ENCODE data around the gene FOXN4. TPM values are rescaled to one million over a fixed set of nuclear protein-coding genes. Genes with fewer than 3 reads are reported as not detected.
A peak's percentile ranks its signal among the peaks of the same experiment; 100 is the strongest.

Gene FOXN4
- total and polyA plus RNA-seq, 2 of the 13 experiments (the other 11 are each of a cell fraction or from before 2014, with no cell fraction given): 0.11 TPM; not detected in 1

DNA sequence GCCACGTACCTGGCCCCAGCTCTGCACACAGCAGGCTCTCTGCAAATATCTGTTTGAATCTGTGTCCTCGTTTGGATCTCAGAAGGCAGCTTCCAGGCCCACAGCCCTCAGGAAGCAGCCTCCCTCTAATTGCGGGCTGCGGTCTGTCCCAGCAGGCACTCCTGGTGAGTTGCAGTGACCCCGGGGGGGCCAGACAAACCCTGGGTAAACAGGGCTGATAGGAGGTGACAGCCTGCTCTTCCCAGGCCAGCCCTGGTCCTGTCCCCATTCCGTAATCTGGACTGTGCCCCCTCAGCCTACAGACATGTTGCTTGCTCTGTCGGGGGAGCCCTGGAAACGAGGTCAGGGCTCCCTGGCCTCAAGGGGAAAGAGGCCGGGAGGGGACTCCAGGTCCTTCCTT, 2.0 kb downstream of the FOXN4 start (continued):
- no peak for TF ChIP-seq ZNF543 (CRISPR knock-in tag; IDR thresholded peaks at IDR 0.05)
- TF ChIP-seq ETV6 (CRISPR knock-in tag; conservative IDR thresholded peaks at IDR 0.05): no peak
- TF ChIP-seq, protein P1, sequence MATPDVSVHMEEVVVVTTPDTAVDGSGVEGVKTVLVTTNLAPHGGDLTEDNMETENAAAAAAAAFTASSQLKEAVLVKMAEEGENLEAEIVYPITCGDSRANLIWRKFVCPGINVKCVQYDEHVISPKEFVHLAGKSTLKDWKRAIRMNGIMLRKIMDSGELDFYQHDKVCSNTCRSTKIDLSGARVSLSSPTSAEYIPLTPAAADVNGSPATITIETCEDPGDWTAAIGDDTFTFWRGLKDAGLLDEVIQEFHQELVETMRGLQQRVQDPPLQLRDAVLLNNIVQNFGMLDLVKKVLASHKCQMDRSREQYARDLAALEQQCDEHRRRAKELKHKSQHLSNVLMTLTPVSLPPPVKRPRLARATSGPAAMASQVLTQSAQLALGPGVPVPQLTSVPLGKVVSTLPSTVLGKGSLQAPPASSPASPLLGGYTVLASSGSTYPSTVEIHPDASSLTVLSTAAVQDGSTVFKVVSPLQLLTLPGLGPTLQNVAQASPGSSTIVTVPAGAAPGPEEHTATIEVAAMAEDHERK (CRISPR knock-in tag; IDR thresholded peaks at IDR 0.05; ENCODE audit: low read depth): no peak
- no peak for TF ChIP-seq ZNF577 (CRISPR knock-in tag; IDR thresholded peaks at IDR 0.05; ENCODE audit: borderline replicate concordance, low read depth)
- TF ChIP-seq ZNF768 (CRISPR knock-in tag; IDR thresholded peaks at IDR 0.05): 0 out of 2 replicates have a peak, but pooled peaks have one; percentile 16
- TF ChIP-seq MEIS1 (CRISPR knock-in tag; IDR thresholded peaks at IDR 0.05; ENCODE audit: borderline replicate concordance): peak; percentile 72; the same call in 1 of the 2 replicates
- peak; percentile 71 for TF ChIP-seq BCL6 (CRISPR knock-in tag; IDR thresholded peaks at IDR 0.05)
- TF ChIP-seq HNF4A (CRISPR knock-in tag; IDR thresholded peaks at IDR 0.05): peak; percentile 85
- peak; percentile 86 for TF ChIP-seq MEIS2 (CRISPR knock-in tag; IDR thresholded peaks at IDR 0.05)
- no peak for TF ChIP-seq RBM39 (IDR thresholded peaks at IDR 0.05; ENCODE audit: low read depth, low read length, poor library complexity, severe bottlenecking)
- peak; percentile 66; the same call in 1 of the 2 replicates for TF ChIP-seq GATAD2A (CRISPR knock-in tag; IDR thresholded peaks at IDR 0.05)
- no peak for TF ChIP-seq NFIC (IDR thresholded peaks at IDR 0.05; ENCODE audit: low read length)
- TF ChIP-seq RXRB (CRISPR knock-in tag; IDR thresholded peaks at IDR 0.05; ENCODE audit: borderline replicate concordance): peak; percentile 66
- TF ChIP-seq KLF6 (CRISPR knock-in tag; IDR thresholded peaks at IDR 0.05): no peak
- TF ChIP-seq NCOA2 (CRISPR knock-in tag; IDR thresholded peaks at IDR 0.05): 0 out of 2 replicates have a peak, but pooled peaks have one; percentile 30
- TF ChIP-seq, protein P2, sequence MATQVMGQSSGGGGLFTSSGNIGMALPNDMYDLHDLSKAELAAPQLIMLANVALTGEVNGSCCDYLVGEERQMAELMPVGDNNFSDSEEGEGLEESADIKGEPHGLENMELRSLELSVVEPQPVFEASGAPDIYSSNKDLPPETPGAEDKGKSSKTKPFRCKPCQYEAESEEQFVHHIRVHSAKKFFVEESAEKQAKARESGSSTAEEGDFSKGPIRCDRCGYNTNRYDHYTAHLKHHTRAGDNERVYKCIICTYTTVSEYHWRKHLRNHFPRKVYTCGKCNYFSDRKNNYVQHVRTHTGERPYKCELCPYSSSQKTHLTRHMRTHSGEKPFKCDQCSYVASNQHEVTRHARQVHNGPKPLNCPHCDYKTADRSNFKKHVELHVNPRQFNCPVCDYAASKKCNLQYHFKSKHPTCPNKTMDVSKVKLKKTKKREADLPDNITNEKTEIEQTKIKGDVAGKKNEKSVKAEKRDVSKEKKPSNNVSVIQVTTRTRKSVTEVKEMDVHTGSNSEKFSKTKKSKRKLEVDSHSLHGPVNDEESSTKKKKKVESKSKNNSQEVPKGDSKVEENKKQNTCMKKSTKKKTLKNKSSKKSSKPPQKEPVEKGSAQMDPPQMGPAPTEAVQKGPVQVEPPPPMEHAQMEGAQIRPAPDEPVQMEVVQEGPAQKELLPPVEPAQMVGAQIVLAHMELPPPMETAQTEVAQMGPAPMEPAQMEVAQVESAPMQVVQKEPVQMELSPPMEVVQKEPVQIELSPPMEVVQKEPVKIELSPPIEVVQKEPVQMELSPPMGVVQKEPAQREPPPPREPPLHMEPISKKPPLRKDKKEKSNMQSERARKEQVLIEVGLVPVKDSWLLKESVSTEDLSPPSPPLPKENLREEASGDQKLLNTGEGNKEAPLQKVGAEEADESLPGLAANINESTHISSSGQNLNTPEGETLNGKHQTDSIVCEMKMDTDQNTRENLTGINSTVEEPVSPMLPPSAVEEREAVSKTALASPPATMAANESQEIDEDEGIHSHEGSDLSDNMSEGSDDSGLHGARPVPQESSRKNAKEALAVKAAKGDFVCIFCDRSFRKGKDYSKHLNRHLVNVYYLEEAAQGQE (IDR thresholded peaks at IDR 0.05; ENCODE audit: borderline replicate concordance in 1 of 2, low read depth in 1 of 2, low read length in 2 of 2): no peak
- no peak for TF ChIP-seq ZNF580 (CRISPR knock-in tag; IDR thresholded peaks at IDR 0.05; ENCODE audit: borderline replicate concordance, low read depth)
- 0 out of 2 replicates have a peak, but pooled peaks have one; percentile 39 for TF ChIP-seq ZNF710 (CRISPR knock-in tag; IDR thresholded peaks at IDR 0.05; ENCODE audit: borderline replicate concordance)
- TF ChIP-seq ZNF264 (CRISPR knock-in tag; IDR thresholded peaks at IDR 0.05): no peak
- peak; percentile 37; the same call in 1 of the 2 replicates for TF ChIP-seq ZBTB10 (CRISPR knock-in tag; IDR thresholded peaks at IDR 0.05; ENCODE audit: borderline replicate concordance)
